Measurements from ENCODE around the gene RAP1GAP2. TPM values are rescaled to one million over a fixed set of nuclear protein-coding genes. Genes with fewer than 3 reads are reported as not detected.

RAP1GAP2 gene
- total RNA-seq, 2 experiments from 2014 or later = 6.5 to 26.2 TPM

- Mint-ChIP-seq H3K36me3 (peaks cover 5% of the 10 kb centered on the region), H3K9me3 (ENCODE audit: low read depth) (no peaks in the 10 kb centered on the region), H3K27ac (no peak overlapping the region), H3K27me3 (no peaks in the 10 kb centered on the region), H3K4me3 (no peak overlapping the region), H3K4me1 (peaks cover 10% of the 10 kb centered on the region)
- CTCF ChIA-PET = no interaction called here
- ATAC-seq (no peak), DNase-seq (no peak)
Observed at GRCh38 chr17:2909175-2909845, 113.1 kb downstream of the RAP1GAP2 start.

GRCh38 chr17:2909846-2910234, 113.6 kb downstream of the RAP1GAP2 start:
- no peaks in the 10 kb centered on the region for H3K27me3 Mint-ChIP-seq
- H3K9me3 Mint-ChIP-seq (ENCODE audit: low read depth) = no peaks in the 10 kb centered on the region
- ATAC-seq (no peak), DNase-seq (no peak)
- H3K4me1 Mint-ChIP-seq = peaks cover 10% of the 10 kb centered on the region
- peaks cover 5% of the 10 kb centered on the region for H3K36me3 Mint-ChIP-seq
- CTCF ChIA-PET = no interaction called here
- H3K27ac Mint-ChIP-seq = no peak overlapping the region
- H3K4me3 Mint-ChIP-seq = no peak overlapping the region

- H3K4me3 Mint-ChIP-seq = no peak overlapping the region
- peaks cover 8% of the 10 kb centered on the region for H3K4me1 Mint-ChIP-seq
- no peak for ATAC-seq
- no peak overlapping the region for H3K27ac Mint-ChIP-seq
- CTCF ChIA-PET = interaction anchor here (0.6 kb wide), 1 partner anchor 8 kb away, joined by 3 read pairs; no protein-coding TSS in a partner anchor
- H3K9me3 Mint-ChIP-seq (ENCODE audit: low read depth) = no peaks in the 10 kb centered on the region
- H3K36me3 Mint-ChIP-seq = peaks cover 2% of the 10 kb centered on the region
- DNase-seq = no peak
- no peaks in the 10 kb centered on the region for H3K27me3 Mint-ChIP-seq
Observed at GRCh38 chr17:2911035-2911754, 115.0 kb downstream of the RAP1GAP2 start.

GRCh38 chr17:2911755-2912111, 115.5 kb downstream of the RAP1GAP2 start:
- Mint-ChIP-seq H3K27me3 (no peaks in the 10 kb centered on the region), H3K36me3 (peaks cover 2% of the 10 kb centered on the region), H3K4me3 (no peak overlapping the region), H3K9me3 (ENCODE audit: low read depth) (no peaks in the 10 kb centered on the region), H3K27ac (no peak overlapping the region), H3K4me1 (peaks cover 8% of the 10 kb centered on the region)
- no peak for DNase-seq
- CTCF ChIA-PET = no interaction called here
- no peak for ATAC-seq

GRCh38 chr17:2912754-2913153, 116.5 kb downstream of the RAP1GAP2 start:
- Mint-ChIP-seq H3K27ac (no peak overlapping the region), H3K36me3 (peaks cover 2% of the 10 kb centered on the region)
- CTCF ChIA-PET = no interaction called here

GRCh38 chr17:2916461-2916860, 120.2 kb downstream of the RAP1GAP2 start:
- no peaks in the 10 kb centered on the region for H3K36me3 Mint-ChIP-seq
- H3K4me1 Mint-ChIP-seq = no peaks in the 10 kb centered on the region
- no peaks in the 10 kb centered on the region for H3K9me3 Mint-ChIP-seq (ENCODE audit: low read depth)
- ATAC-seq (no peak), DNase-seq (no peak)
- no peaks in the 10 kb centered on the region for H3K27me3 Mint-ChIP-seq
- CTCF ChIA-PET = no interaction called here
- H3K4me3 Mint-ChIP-seq = no peak overlapping the region
- no peak overlapping the region for H3K27ac Mint-ChIP-seq

More at GRCh38 chr17:2912754-2913153, 116.5 kb downstream of the RAP1GAP2 start:
- Mint-ChIP-seq H3K27me3 (no peaks in the 10 kb centered on the region), H3K4me3 (no peak overlapping the region), H3K4me1 (peaks cover 8% of the 10 kb centered on the region), H3K9me3 (ENCODE audit: low read depth) (no peaks in the 10 kb centered on the region)
- DNase-seq (no peak), ATAC-seq (no peak)

- Mint-ChIP-seq H3K36me3 (no peaks in the 10 kb centered on the region), H3K27me3 (no peaks in the 10 kb centered on the region), H3K27ac (no peak overlapping the region), H3K4me1 (no peaks in the 10 kb centered on the region), H3K9me3 (ENCODE audit: low read depth) (no peaks in the 10 kb centered on the region), H3K4me3 (no peak overlapping the region)
- ATAC-seq (no peak), DNase-seq (no peak)
- CTCF ChIA-PET = no interaction called here
Observed at GRCh38 chr17:2921443-2921842, 125.2 kb downstream of the RAP1GAP2 start.

GRCh38 chr17:2924211-2924610, 128.0 kb downstream of the RAP1GAP2 start:
- H3K4me1 Mint-ChIP-seq = no peaks in the 10 kb centered on the region
- DNase-seq (no peak), ATAC-seq (no peak)
- H3K27me3 Mint-ChIP-seq = no peaks in the 10 kb centered on the region
- no peaks in the 10 kb centered on the region for H3K36me3 Mint-ChIP-seq
- CTCF ChIA-PET = no interaction called here
- no peak overlapping the region for H3K4me3 Mint-ChIP-seq
- H3K9me3 Mint-ChIP-seq (ENCODE audit: low read depth) = no peaks in the 10 kb centered on the region
- H3K27ac Mint-ChIP-seq = no peak overlapping the region

GRCh38 chr17:2925011-2925410, 128.8 kb downstream of the RAP1GAP2 start:
- no peak overlapping the region for H3K4me3 Mint-ChIP-seq
- CTCF ChIA-PET = interaction anchor here (1.5 kb wide), 1 partner anchor 76 kb away, joined by 3 read pairs; no protein-coding TSS in a partner anchor

GRCh38 chr17:2926019-2926650, 129.9 kb downstream of the RAP1GAP2 start:
- Mint-ChIP-seq H3K27ac (no peak overlapping the region), H3K4me3 (no peak overlapping the region), H3K36me3 (no peaks in the 10 kb centered on the region), H3K4me1 (peaks cover 3% of the 10 kb centered on the region), H3K27me3 (no peaks in the 10 kb centered on the region), H3K9me3 (ENCODE audit: low read depth) (no peaks in the 10 kb centered on the region)
- CTCF ChIA-PET = interaction anchor here (1.5 kb wide), 1 partner anchor 78 kb away, joined by 3 read pairs; no protein-coding TSS in a partner anchor
- DNase-seq (no peak), ATAC-seq (no peak)

More at GRCh38 chr17:2925011-2925410, 128.8 kb downstream of the RAP1GAP2 start:
- Mint-ChIP-seq H3K9me3 (ENCODE audit: low read depth) (no peaks in the 10 kb centered on the region), H3K4me1 (no peaks in the 10 kb centered on the region), H3K27me3 (no peaks in the 10 kb centered on the region), H3K36me3 (no peaks in the 10 kb centered on the region), H3K27ac (no peak overlapping the region)
- no peak for ATAC-seq
- no peak for DNase-seq

- CTCF ChIA-PET = no interaction called here
- H3K36me3 Mint-ChIP-seq = no peaks in the 10 kb centered on the region
- ATAC-seq (no peak), DNase-seq (no peak)
- no peaks in the 10 kb centered on the region for H3K9me3 Mint-ChIP-seq (ENCODE audit: low read depth)
- H3K4me1 Mint-ChIP-seq = peaks cover 5% of the 10 kb centered on the region
- no peak overlapping the region for H3K4me3 Mint-ChIP-seq
- H3K27me3 Mint-ChIP-seq = no peaks in the 10 kb centered on the region
- H3K27ac Mint-ChIP-seq = no peak overlapping the region
Observed at GRCh38 chr17:2928294-2928890, 132.2 kb downstream of the RAP1GAP2 start.

- Mint-ChIP-seq H3K9me3 (ENCODE audit: low read depth) (no peaks in the 10 kb centered on the region), H3K4me1 (peaks cover 5% of the 10 kb centered on the region), H3K27ac (no peak overlapping the region), H3K36me3 (no peaks in the 10 kb centered on the region), H3K27me3 (no peaks in the 10 kb centered on the region), H3K4me3 (no peak overlapping the region)
- CTCF ChIA-PET = interaction anchor here (1.3 to 1.8 kb wide), 2 partner anchors 81 to 143 kb away, joined by 3 to 7 read pairs; no protein-coding TSS in a partner anchor
- no peak for DNase-seq
- ATAC-seq = peak; percentile 30
Observed at GRCh38 chr17:2929881-2930533, 133.8 kb downstream of the RAP1GAP2 start.

GRCh38 chr17:2931876-2932275, 135.6 kb downstream of the RAP1GAP2 start:
- H3K36me3 Mint-ChIP-seq = no peaks in the 10 kb centered on the region
- CTCF ChIA-PET = interaction anchor here (0.8 to 1.6 kb wide), 2 partner anchors 38 to 84 kb away, joined by 3 to 4 read pairs; no protein-coding TSS in a partner anchor
- H3K4me1 Mint-ChIP-seq = peaks cover 5% of the 10 kb centered on the region
- H3K4me3 Mint-ChIP-seq = no peak overlapping the region
- DNase-seq (no peak), ATAC-seq (no peak)
- H3K27me3 Mint-ChIP-seq = no peaks in the 10 kb centered on the region
- no peaks in the 10 kb centered on the region for H3K9me3 Mint-ChIP-seq (ENCODE audit: low read depth)
- H3K27ac Mint-ChIP-seq = no peak overlapping the region
